ENCODE data around the gene GKAP1. TPM values are rescaled to one million over a fixed set of nuclear protein-coding genes. Genes with fewer than 3 reads are reported as not detected.

Gene GKAP1
- total and polyA plus RNA-seq, 2 experiments from 2014 or later: 4.0 to 16.7 TPM

- DNase-seq (ENCODE audit: low spot score): no peak
- Mint-ChIP-seq H3K4me1 (peaks cover 6% of the 10 kb centered on the region; the same call in 2 of the 3 replicates), H3K4me3 (no peak overlapping the region), H3K27ac (no peak overlapping the region), H3K27me3 (ENCODE audit: insufficient read depth, low read depth, poor library complexity) (no peaks in the 10 kb centered on the region), H3K36me3 (ENCODE audit: low read depth) (no peaks in the 10 kb centered on the region), H3K9me3 (no peaks in the 10 kb centered on the region)
- H2AFZ ChIP-seq: no peak overlapping the region
- H3K4me1 ChIP-seq (ENCODE audit: insufficient read depth): no peaks in the 10 kb centered on the region
- no peaks in the 10 kb centered on the region for H3F3A ChIP-seq (replicated peaks; ENCODE audit: low read depth)
- no peak for ATAC-seq
- H3K36me3 ChIP-seq (ENCODE audit: insufficient read depth): no peaks in the 10 kb centered on the region
- H3K79me2 ChIP-seq (replicated peaks; ENCODE audit: insufficient read depth): peaks cover 100% of the 10 kb centered on the region
- H4K20me1 ChIP-seq (replicated peaks; ENCODE audit: insufficient read depth): peaks cover 67% of the 10 kb centered on the region
- no peaks in the 10 kb centered on the region for H3K9me2 ChIP-seq (ENCODE audit: insufficient read depth)
- TF ChIP-seq, protein P1, sequence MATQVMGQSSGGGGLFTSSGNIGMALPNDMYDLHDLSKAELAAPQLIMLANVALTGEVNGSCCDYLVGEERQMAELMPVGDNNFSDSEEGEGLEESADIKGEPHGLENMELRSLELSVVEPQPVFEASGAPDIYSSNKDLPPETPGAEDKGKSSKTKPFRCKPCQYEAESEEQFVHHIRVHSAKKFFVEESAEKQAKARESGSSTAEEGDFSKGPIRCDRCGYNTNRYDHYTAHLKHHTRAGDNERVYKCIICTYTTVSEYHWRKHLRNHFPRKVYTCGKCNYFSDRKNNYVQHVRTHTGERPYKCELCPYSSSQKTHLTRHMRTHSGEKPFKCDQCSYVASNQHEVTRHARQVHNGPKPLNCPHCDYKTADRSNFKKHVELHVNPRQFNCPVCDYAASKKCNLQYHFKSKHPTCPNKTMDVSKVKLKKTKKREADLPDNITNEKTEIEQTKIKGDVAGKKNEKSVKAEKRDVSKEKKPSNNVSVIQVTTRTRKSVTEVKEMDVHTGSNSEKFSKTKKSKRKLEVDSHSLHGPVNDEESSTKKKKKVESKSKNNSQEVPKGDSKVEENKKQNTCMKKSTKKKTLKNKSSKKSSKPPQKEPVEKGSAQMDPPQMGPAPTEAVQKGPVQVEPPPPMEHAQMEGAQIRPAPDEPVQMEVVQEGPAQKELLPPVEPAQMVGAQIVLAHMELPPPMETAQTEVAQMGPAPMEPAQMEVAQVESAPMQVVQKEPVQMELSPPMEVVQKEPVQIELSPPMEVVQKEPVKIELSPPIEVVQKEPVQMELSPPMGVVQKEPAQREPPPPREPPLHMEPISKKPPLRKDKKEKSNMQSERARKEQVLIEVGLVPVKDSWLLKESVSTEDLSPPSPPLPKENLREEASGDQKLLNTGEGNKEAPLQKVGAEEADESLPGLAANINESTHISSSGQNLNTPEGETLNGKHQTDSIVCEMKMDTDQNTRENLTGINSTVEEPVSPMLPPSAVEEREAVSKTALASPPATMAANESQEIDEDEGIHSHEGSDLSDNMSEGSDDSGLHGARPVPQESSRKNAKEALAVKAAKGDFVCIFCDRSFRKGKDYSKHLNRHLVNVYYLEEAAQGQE (IDR thresholded peaks at IDR 0.05; ENCODE audit: unreplicated experiment): no peak
- TF ChIP-seq NANOG (IDR thresholded peaks at IDR 0.05; ENCODE audit: borderline replicate concordance) (no peak), ETS1 (IDR thresholded peaks at IDR 0.05) (no peak), JUNB (IDR thresholded peaks at IDR 0.05; ENCODE audit: unreplicated experiment) (no peak), CREB1 (CRISPR knock-in tag; IDR thresholded peaks at IDR 0.05; ENCODE audit: low read depth) (no peak), POLR2AphosphoS5 (IDR thresholded peaks at IDR 0.05; ENCODE audit: low read depth) (no peak)
- TF ChIP-seq, protein P2, sequence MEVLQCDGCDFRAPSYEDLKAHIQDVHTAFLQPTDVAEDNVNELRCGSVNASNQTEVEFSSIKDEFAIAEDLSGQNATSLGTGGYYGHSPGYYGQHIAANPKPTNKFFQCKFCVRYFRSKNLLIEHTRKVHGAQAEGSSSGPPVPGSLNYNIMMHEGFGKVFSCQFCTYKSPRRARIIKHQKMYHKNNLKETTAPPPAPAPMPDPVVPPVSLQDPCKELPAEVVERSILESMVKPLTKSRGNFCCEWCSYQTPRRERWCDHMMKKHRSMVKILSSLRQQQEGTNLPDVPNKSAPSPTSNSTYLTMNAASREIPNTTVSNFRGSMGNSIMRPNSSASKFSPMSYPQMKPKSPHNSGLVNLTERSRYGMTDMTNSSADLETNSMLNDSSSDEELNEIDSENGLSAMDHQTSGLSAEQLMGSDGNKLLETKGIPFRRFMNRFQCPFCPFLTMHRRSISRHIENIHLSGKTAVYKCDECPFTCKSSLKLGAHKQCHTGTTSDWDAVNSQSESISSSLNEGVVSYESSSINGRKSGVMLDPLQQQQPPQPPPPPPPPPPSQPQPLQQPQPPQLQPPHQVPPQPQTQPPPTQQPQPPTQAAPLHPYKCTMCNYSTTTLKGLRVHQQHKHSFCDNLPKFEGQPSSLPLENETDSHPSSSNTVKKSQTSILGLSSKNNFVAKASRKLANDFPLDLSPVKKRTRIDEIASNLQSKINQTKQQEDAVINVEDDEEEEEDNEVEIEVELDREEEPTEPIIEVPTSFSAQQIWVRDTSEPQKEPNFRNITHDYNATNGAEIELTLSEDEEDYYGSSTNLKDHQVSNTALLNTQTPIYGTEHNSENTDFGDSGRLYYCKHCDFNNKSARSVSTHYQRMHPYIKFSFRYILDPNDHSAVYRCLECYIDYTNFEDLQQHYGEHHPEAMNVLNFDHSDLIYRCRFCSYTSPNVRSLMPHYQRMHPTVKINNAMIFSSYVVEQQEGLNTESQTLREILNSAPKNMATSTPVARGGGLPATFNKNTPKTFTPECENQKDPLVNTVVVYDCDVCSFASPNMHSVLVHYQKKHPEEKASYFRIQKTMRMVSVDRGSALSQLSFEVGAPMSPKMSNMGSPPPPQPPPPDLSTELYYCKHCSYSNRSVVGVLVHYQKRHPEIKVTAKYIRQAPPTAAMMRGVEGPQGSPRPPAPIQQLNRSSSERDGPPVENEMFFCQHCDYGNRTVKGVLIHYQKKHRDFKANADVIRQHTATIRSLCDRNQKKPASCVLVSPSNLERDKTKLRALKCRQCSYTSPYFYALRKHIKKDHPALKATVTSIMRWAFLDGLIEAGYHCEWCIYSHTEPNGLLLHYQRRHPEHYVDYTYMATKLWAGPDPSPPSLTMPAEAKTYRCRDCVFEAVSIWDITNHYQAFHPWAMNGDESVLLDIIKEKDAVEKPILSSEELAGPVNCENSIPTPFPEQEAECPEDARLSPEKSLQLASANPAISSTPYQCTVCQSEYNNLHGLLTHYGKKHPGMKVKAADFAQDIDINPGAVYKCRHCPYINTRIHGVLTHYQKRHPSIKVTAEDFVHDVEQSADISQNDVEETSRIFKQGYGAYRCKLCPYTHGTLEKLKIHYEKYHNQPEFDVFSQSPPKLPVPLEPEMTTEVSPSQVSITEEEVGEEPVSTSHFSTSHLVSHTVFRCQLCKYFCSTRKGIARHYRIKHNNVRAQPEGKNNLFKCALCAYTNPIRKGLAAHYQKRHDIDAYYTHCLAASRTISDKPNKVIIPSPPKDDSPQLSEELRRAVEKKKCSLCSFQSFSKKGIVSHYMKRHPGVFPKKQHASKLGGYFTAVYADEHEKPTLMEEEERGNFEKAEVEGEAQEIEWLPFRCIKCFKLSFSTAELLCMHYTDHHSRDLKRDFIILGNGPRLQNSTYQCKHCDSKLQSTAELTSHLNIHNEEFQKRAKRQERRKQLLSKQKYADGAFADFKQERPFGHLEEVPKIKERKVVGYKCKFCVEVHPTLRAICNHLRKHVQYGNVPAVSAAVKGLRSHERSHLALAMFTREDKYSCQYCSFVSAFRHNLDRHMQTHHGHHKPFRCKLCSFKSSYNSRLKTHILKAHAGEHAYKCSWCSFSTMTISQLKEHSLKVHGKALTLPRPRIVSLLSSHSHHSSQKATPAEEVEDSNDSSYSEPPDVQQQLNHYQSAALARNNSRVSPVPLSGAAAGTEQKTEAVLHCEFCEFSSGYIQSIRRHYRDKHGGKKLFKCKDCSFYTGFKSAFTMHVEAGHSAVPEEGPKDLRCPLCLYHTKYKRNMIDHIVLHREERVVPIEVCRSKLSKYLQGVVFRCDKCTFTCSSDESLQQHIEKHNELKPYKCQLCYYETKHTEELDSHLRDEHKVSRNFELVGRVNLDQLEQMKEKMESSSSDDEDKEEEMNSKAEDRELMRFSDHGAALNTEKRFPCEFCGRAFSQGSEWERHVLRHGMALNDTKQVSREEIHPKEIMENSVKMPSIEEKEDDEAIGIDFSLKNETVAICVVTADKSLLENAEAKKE (CRISPR knock-in tag; IDR thresholded peaks at IDR 0.05): no peak
- TF ChIP-seq, protein P3, sequence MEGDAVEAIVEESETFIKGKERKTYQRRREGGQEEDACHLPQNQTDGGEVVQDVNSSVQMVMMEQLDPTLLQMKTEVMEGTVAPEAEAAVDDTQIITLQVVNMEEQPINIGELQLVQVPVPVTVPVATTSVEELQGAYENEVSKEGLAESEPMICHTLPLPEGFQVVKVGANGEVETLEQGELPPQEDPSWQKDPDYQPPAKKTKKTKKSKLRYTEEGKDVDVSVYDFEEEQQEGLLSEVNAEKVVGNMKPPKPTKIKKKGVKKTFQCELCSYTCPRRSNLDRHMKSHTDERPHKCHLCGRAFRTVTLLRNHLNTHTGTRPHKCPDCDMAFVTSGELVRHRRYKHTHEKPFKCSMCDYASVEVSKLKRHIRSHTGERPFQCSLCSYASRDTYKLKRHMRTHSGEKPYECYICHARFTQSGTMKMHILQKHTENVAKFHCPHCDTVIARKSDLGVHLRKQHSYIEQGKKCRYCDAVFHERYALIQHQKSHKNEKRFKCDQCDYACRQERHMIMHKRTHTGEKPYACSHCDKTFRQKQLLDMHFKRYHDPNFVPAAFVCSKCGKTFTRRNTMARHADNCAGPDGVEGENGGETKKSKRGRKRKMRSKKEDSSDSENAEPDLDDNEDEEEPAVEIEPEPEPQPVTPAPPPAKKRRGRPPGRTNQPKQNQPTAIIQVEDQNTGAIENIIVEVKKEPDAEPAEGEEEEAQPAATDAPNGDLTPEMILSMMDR (conservative IDR thresholded peaks at IDR 0.05; ENCODE audit: low read depth in 2 of 2): no peak
- H3K4me2 ChIP-seq: no peak overlapping the region
- no peaks in the 10 kb centered on the region for H3K27me3 ChIP-seq (ENCODE audit: insufficient read depth)
- H3K4me3 ChIP-seq: no peak overlapping the region
- no peak overlapping the region for H3K27ac ChIP-seq (ENCODE audit: low read depth)
These were observed 126.1 kb downstream of the GKAP1 start for GRCh38 chr9:83691492-83691891.
